Immature natural killer cell (primary cell): ENCODE data around the gene MRPS10. TPM values are rescaled to one million over a fixed set of nuclear protein-coding genes. Genes with fewer than 3 reads are reported as not detected.
"Not testable (repeated sequence)": the region's sequence is repeated elsewhere in the genome, so short reads cannot be mapped to it uniquely, and the experiment has no call there.

Source experiments
- DNase-seq, 3 donors: peaks; one replicate each; pipeline ENCODE4 v3.0.0; 2022; ENCODE audit warnings: mixed read lengths in 1 of 3
- H3K27ac Mint-ChIP-seq, 6 donors: one replicate each; pipeline ENCODE4 v1.8.0; 2020; ENCODE audit warnings: mixed read lengths in 6 of 6, mild to moderate bottlenecking in 5 of 6, inconsistent platforms in 4 of 6, moderate library complexity in 3 of 6
- H3K27me3 Mint-ChIP-seq, 3 donors: one replicate each; pipeline ENCODE4 v1.8.0; 2020 to 2021; ENCODE audit warnings: low read depth in 3 of 3, mild to moderate bottlenecking in 3 of 3, mixed read lengths in 3 of 3, moderate library complexity in 3 of 3, inconsistent platforms in 1 of 3
- H3K36me3 Mint-ChIP-seq, 3 donors: one replicate each; pipeline ENCODE4 v1.8.0; 2020; ENCODE audit warnings: mixed read lengths in 3 of 3, inconsistent platforms in 2 of 3, mild to moderate bottlenecking in 2 of 3
- H3K4me1 Mint-ChIP-seq, 2 donors: one replicate each; pipeline ENCODE4 v1.8.0; 2020; ENCODE audit warnings: inconsistent platforms in 2 of 2, mild to moderate bottlenecking in 2 of 2, mixed read lengths in 2 of 2, moderate library complexity in 1 of 2
- H3K4me3 Mint-ChIP-seq, 5 donors: one replicate each; pipeline ENCODE4 v1.8.0; 2020; ENCODE audit warnings: mild to moderate bottlenecking in 5 of 5, mixed read lengths in 5 of 5, inconsistent platforms in 3 of 5, moderate library complexity in 3 of 5
- H3K9me3 Mint-ChIP-seq, 6 donors: one replicate each; pipeline ENCODE4 v1.8.0; 2020; ENCODE audit warnings: mild to moderate bottlenecking in 6 of 6, mixed read lengths in 6 of 6, inconsistent platforms in 4 of 6, moderate library complexity in 3 of 6
- polyA plus RNA-seq, 3 donors: library from polyadenylated mRNA; unstranded; fragments of 300-500 nt; fragmentation: Illumina TruSeq; gene quantifications; one replicate each; pipeline ENCODE4 v1.2.3, GENCODE V29; 2021

MRPS10 gene
- polyA plus RNA-seq, 3 donors from 2014 or later: 44.7 to 52.5 (median 46.7) TPM

DNA sequence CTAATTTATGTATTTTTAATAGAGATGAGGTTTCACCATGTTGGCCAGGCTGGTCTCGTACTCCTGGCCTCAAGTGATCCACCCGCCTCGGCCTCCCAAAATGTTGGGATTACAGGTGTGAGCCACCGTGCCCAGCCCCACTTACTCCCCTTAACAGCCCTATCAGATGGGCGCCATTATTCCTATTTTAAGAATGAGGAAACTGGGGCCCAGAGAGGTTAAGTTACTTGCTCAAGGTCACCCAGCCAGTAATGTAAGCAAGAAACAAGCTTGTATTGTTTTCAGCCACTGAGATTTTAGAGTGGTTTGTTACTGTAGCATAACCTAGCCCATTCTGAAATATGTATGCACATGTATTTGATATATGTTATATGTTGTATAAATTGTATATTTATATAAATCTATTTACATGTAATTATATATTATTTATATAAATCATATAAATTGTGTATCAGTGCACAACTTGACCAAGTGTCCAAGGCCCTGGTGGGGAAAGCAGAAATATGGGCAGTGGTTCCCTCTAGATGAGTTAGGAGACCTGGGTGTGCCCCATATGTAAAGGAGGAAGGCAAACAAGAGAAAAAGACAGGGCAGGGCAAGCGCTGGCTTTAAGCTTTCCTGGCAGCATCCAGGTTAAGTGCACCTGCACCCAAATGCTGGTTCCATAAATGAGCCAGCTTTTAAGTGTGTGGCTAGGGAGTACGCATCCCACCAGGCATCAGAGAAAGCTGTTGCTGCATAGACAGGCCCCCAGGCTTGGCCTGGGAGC, 45.7 kb downstream of the MRPS10 start:
- Mint-ChIP-seq H3K4me3 (no peak overlapping the region), H3K9me3 (no peaks in the 10 kb centered on the region), H3K4me1 (no peaks in the 10 kb centered on the region), H3K36me3 (no peaks in the 10 kb centered on the region), H3K27ac (no peak overlapping the region), H3K27me3 (peaks cover 2 to 5% (median 2%) of the 10 kb centered on the region in 3 donors)
- DNase-seq: no peak

GRCh38 chr6:42169780-42170179, 47.9 kb downstream of the MRPS10 start:
- DNase-seq, H3K9me3 Mint-ChIP-seq, H3K36me3 Mint-ChIP-seq, H3K4me3 Mint-ChIP-seq, H3K4me1 Mint-ChIP-seq: not testable (repeated sequence)
- peak overlapping the region in 1 of 6 donors; percentile 59 for H3K27ac Mint-ChIP-seq
- peaks cover 2 to 11% (median 2%) of the 10 kb centered on the region in 3 donors for H3K27me3 Mint-ChIP-seq

DNA sequence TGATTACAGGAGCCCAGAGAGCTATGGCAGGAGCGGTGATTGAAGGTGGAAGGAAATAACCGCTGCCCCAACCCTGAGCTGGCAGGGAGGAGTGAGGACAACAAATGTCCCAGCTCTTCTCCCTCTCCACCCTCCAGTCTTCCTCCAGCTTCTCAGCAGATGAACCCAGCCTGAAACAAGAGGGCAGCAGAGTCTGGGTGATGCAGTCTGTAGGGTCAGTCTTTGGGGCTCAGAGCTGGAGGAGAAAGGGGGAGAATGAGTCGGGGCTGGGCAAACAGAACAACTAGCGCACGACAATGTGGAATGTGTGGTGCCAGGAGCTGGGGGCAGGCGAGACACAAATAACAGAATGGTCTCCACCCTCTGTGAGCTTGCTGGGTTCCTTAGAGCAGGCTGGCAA, 49.0 kb downstream of the MRPS10 start:
- Mint-ChIP-seq H3K4me3 (no peak overlapping the region), H3K9me3 (no peaks in the 10 kb centered on the region), H3K27me3 (peaks cover 2 to 10% (median 5%) of the 10 kb centered on the region in 3 donors), H3K4me1 (no peaks in the 10 kb centered on the region), H3K27ac (no peak overlapping the region), H3K36me3 (no peaks in the 10 kb centered on the region)
- DNase-seq: no peak

- Mint-ChIP-seq H3K27ac (no peak overlapping the region), H3K4me1 (no peaks in the 10 kb centered on the region), H3K9me3 (no peaks in the 10 kb centered on the region), H3K36me3 (no peaks in the 10 kb centered on the region), H3K4me3 (no peak overlapping the region), H3K27me3 (peaks cover 0 to 7% (median 6%) of the 10 kb centered on the region in 3 donors)
- peak; percentile 62 to 65 (median 62) for DNase-seq
Observed at GRCh38 chr6:42166444-42167141, 51.1 kb downstream of the MRPS10 start.

DNA sequence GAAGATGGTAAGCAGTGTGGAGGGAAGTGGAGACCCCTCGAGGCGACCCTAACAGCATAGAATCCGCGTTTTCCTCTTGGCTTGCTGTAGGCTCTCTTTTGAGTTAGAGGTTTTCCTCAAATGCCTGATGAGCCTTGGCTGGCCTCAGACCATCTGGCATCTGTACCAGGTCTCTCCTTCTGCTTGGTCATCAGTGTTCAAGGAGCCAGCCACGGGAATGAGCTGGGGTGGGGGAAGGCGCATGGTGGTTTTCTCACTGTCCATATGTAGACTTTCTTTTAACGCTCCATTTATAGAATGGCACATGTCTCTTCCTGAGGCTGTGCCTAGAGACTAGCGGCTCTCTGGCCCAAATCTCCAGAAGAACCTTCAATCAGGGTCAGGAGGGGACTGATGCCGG, 52.6 kb downstream of the MRPS10 start:
- DNase-seq: no peak
- H3K9me3 Mint-ChIP-seq: no peaks in the 10 kb centered on the region
- H3K4me3 Mint-ChIP-seq: no peak overlapping the region
- peaks cover 2 to 10% (median 6%) of the 10 kb centered on the region in 3 donors for H3K27me3 Mint-ChIP-seq
- no peaks in the 10 kb centered on the region for H3K4me1 Mint-ChIP-seq
- no peaks in the 10 kb centered on the region for H3K36me3 Mint-ChIP-seq
- no peak overlapping the region for H3K27ac Mint-ChIP-seq

- no peak for DNase-seq
- Mint-ChIP-seq H3K27me3 (peaks cover 2 to 9% (median 6%) of the 10 kb centered on the region in 3 donors), H3K36me3 (no peaks in the 10 kb centered on the region), H3K4me3 (no peak overlapping the region), H3K4me1 (no peaks in the 10 kb centered on the region), H3K9me3 (no peaks in the 10 kb centered on the region), H3K27ac (no peak overlapping the region)
Observed at GRCh38 chr6:42163981-42164380, 53.7 kb downstream of the MRPS10 start.

DNA sequence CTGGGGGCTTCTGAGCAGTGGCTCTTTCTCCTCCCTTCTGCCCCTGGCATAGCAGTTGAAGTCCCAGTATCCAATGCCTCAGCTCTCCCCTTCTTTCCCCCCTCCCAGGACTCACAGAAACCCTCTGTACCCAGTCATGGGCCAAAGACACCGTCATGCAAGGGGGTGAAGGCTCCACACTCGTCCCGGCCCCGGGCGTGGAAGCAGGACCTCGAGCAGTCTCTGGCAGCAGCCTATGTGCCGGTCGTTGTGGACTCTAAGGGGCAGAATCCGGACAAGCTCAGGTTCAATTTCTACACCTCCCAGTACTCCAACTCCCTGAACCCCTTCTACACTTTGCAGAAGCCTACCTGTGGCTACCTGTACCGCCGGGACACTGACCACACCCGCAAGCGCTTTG, 54.8 kb downstream of the MRPS10 start:
- peaks cover 2 to 9% (median 6%) of the 10 kb centered on the region in 3 donors for H3K27me3 Mint-ChIP-seq
- H3K36me3 Mint-ChIP-seq: no peaks in the 10 kb centered on the region
- DNase-seq: no peak
- H3K27ac Mint-ChIP-seq: no peak overlapping the region
- H3K9me3 Mint-ChIP-seq: no peaks in the 10 kb centered on the region
- H3K4me3 Mint-ChIP-seq: no peak overlapping the region
- H3K4me1 Mint-ChIP-seq: no peaks in the 10 kb centered on the region

DNA sequence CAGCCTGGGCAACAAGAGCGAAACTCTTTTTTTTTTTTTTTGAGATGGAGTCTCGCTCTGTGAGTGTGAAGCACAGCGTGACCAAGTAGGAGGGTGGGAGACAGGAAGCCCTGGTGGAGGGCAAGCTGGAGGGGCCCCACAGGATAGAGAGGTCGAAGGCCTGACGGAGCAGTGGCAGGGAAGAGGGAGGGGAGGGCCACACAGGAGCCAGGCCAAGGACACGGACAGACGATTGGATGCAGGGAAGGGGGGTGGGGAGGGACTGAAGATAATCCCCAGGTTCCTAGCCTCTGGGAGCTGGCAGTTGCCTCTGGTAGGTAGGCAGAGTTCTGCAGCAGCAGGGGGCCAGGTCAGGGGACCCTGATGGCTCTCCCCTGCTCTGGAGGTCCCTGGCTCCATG, 55.3 kb downstream of the MRPS10 start:
- DNase-seq: no peak
- H3K4me3 Mint-ChIP-seq: no peak overlapping the region
- H3K4me1 Mint-ChIP-seq: no peaks in the 10 kb centered on the region
- H3K27me3 Mint-ChIP-seq: peaks cover 2 to 9% (median 6%) of the 10 kb centered on the region in 3 donors
- H3K9me3 Mint-ChIP-seq: no peaks in the 10 kb centered on the region
- H3K36me3 Mint-ChIP-seq: no peaks in the 10 kb centered on the region
- no peak overlapping the region for H3K27ac Mint-ChIP-seq

DNA sequence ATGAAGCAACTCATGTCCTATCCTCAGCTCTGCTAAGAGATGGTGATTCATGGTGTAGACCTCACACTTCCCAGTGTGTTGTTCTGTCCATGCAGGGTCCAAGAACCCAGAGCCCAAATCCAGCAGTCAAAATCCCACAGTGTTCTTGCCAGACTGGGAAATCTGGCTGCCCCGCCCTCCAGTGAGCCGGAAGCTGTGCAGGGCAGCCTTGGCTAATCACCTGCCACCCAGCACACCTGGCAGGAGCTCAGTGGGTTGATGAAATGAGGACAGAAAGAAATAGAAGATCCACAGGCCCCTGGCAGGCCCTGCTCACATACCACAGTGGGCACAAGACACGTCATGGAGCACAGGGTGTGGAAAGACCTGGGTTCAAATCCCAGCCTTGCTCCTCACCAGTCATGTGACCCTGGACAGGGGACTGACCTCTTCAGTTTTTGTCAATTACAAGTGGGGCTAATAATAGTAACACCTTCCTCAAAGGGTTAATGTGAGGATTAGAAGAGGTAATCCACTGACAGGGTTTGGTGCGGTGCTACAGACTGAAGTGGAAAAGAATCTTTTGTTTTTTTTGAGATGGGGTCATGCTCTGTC, 58.1 kb downstream of the MRPS10 start:
- Mint-ChIP-seq H3K27me3 (peaks cover 0 to 6% (median 2%) of the 10 kb centered on the region in 3 donors), H3K9me3 (no peaks in the 10 kb centered on the region), H3K27ac (no peak overlapping the region), H3K36me3 (no peaks in the 10 kb centered on the region), H3K4me3 (no peak overlapping the region), H3K4me1 (no peaks in the 10 kb centered on the region)
- no peak for DNase-seq

DNA sequence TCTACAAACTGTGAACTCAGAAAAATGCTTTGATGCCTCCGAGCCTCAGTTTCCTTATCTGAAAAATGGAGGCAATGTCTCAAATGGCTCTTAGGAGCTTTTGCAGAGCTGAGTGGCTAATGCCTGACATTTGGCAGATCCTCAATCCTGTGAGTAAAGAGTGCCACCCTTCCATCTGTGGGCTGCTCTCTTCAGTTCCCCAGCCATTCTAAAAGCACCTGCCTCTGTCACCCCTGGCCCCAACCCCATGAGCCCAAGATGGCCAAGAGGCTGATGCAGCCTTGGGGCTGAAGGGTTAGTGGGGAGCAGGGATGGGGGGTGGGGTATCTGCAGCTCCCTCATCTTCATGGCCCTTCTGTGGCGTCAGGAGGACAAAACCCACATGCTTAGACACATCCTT, 59.0 kb downstream of the MRPS10 start:
- DNase-seq: no peak
- no peaks in the 10 kb centered on the region for H3K4me1 Mint-ChIP-seq
- peaks cover 0 to 6% (median 2%) of the 10 kb centered on the region in 3 donors for H3K27me3 Mint-ChIP-seq
- no peak overlapping the region for H3K27ac Mint-ChIP-seq
- H3K4me3 Mint-ChIP-seq: no peak overlapping the region
- H3K9me3 Mint-ChIP-seq: no peaks in the 10 kb centered on the region
- no peaks in the 10 kb centered on the region for H3K36me3 Mint-ChIP-seq

GRCh38 chr6:42158011-42158410, 59.6 kb downstream of the MRPS10 start:
- no peak overlapping the region for H3K27ac Mint-ChIP-seq
- no peaks in the 10 kb centered on the region for H3K4me1 Mint-ChIP-seq
- peaks cover 0 to 6% (median 2%) of the 10 kb centered on the region in 3 donors for H3K27me3 Mint-ChIP-seq
- H3K9me3 Mint-ChIP-seq: no peaks in the 10 kb centered on the region
- no peak overlapping the region for H3K4me3 Mint-ChIP-seq
- no peaks in the 10 kb centered on the region for H3K36me3 Mint-ChIP-seq
- DNase-seq: no peak

Other genes with a start within 250 kb of the MRPS10 start
- 10 to 100 TPM in 2 of 3 donors, 1 to 10 TPM in 1; 8.5 to 23.0 (median 14.6) TPM for gene TAF8, start 167.3 kb downstream of the MRPS10 start, polyA plus RNA-seq
- under 1 TPM in 2 of 3 donors, not detected in 1; 0.06 to 0.10 TPM for gene C6orf132, start 75.2 kb downstream of the MRPS10 start, polyA plus RNA-seq
- gene GUCA1A, start 44.5 kb downstream of the MRPS10 start, polyA plus RNA-seq: not detected
- under 1 TPM in 2 of 3 donors, not detected in 1; 0.24 to 0.96 TPM for gene GUCA1B, start 22.9 kb downstream of the MRPS10 start, polyA plus RNA-seq
- gene TRERF1, start 234.1 kb upstream of the MRPS10 start, polyA plus RNA-seq: 1 to 10 TPM; 1.5 to 8.8 (median 2.1) TPM